ENCODE results near the gene KLF9. TPM values are rescaled to one million over a fixed set of nuclear protein-coding genes. Genes with fewer than 3 reads are reported as not detected.

KLF9 gene
- total and polyA plus RNA-seq, 4 donors = 16.0 to 61.5 (median 42.3) TPM

DNA sequence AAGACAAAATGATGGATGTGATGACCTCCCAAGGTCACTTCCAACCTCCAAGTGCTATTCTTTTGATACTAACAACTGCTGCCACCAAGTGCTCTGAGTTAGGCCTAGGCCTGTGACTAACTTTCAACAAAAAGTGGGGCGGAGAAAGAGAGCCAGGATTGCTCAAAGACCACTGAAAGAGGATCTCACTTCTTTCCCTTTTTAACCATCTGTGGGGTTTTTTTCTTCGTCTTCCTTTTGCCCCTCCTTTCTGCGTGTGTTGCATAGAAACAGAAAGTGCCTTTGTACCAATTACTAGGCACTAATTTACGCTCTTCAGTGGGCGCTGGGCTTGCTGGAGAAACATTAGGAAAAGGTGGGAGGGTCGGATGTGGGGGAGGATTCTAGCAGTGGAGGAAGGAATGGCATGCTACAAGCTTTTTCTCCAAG lies 8.0 kb downstream of the KLF9 start:
- 23 to 44% methylated on average over 6 of the region's 6 CpGs for WGBS, 2 donors
- H3K27me3 ChIP-seq (ENCODE audit: control insufficient read depth in 3 of 3, insufficient read depth in 3 of 3, low read length in 2 of 3) = peaks cover 0 to 2% (median 0%) of the 10 kb centered on the region in 3 donors
- ATAC-seq (ENCODE audit: insufficient read depth, low FRiP score) (no peak), DNase-seq (peak in 1 of 3 donors; percentile 29)
- no peak overlapping the region for H3K9ac ChIP-seq (ENCODE audit: insufficient read depth in 1 of 2, low read length in 2 of 2)
- H3K36me3 ChIP-seq (ENCODE audit: control insufficient read depth in 4 of 4, insufficient read depth in 4 of 4, low read length in 4 of 4) = no peaks in the 10 kb centered on the region
- H3K4me3 ChIP-seq = no peak overlapping the region
- TF ChIP-seq, protein P1, sequence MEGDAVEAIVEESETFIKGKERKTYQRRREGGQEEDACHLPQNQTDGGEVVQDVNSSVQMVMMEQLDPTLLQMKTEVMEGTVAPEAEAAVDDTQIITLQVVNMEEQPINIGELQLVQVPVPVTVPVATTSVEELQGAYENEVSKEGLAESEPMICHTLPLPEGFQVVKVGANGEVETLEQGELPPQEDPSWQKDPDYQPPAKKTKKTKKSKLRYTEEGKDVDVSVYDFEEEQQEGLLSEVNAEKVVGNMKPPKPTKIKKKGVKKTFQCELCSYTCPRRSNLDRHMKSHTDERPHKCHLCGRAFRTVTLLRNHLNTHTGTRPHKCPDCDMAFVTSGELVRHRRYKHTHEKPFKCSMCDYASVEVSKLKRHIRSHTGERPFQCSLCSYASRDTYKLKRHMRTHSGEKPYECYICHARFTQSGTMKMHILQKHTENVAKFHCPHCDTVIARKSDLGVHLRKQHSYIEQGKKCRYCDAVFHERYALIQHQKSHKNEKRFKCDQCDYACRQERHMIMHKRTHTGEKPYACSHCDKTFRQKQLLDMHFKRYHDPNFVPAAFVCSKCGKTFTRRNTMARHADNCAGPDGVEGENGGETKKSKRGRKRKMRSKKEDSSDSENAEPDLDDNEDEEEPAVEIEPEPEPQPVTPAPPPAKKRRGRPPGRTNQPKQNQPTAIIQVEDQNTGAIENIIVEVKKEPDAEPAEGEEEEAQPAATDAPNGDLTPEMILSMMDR (IDR thresholded peaks at IDR 0.05; ENCODE audit: control extremely low read depth, extremely low read depth) = no peak
- peaks cover 0 to 51% (median 20%) of the 10 kb centered on the region in 5 donors for H3K4me1 ChIP-seq (ENCODE audit: control insufficient read depth in 5 of 5, insufficient read depth in 5 of 5, low read length in 5 of 5)
- no peaks in the 10 kb centered on the region for H3K9me3 ChIP-seq (ENCODE audit: control insufficient read depth in 4 of 4, insufficient read depth in 3 of 4, low read length in 3 of 4)
- peak overlapping the region; percentile 65 to 89 for H3K27ac ChIP-seq (ENCODE audit: low read depth in 1 of 2, low read length in 1 of 2)

DNA sequence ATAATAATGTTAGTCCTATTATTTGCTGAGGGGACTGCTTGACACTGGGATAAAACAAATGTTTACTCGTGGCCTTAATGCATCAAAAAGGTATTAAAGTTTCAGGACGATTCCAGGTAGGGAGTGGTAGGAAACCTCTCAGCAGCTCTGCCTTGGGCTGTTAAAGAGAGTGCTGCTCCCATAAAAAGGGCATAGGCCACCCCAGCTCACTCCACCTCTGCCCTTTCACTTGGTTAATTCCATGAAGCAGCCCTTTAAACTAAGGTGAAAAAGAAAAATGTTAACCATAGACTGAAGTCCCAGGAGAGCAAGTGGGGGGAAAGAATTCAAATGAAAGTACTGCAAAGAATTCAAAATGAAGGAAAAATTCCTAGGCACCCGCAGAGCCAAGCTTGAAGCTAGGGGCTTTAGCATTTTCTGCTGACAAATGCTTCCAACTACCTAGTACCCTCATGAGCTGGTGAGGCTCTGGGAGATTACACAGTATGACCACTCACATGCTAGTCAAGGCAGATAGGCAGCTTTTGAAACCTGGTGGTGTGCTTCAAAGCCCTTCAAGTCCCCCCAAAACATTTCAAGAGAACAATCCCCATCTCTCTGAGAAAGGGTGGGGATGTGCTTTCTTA lies 8.5 kb downstream of the KLF9 start:
- no peak for DNase-seq
- Histone ChIP-seq H3K4me3 (no peak overlapping the region), H3K27ac (ENCODE audit: low read depth in 1 of 2, low read length in 1 of 2) (peak overlapping the region; percentile 65 to 89), H3K27me3 (ENCODE audit: control insufficient read depth in 3 of 3, insufficient read depth in 3 of 3, low read length in 2 of 3) (peaks cover 0 to 2% (median 0%) of the 10 kb centered on the region in 3 donors), H3K9ac (ENCODE audit: insufficient read depth in 1 of 2, low read length in 2 of 2) (no peak overlapping the region), H3K9me3 (ENCODE audit: control insufficient read depth in 4 of 4, insufficient read depth in 3 of 4, low read length in 3 of 4) (no peaks in the 10 kb centered on the region), H3K36me3 (ENCODE audit: control insufficient read depth in 4 of 4, insufficient read depth in 4 of 4, low read length in 4 of 4) (no peaks in the 10 kb centered on the region), H3K4me1 (ENCODE audit: control insufficient read depth in 5 of 5, insufficient read depth in 5 of 5, low read length in 5 of 5) (peaks cover 0 to 52% (median 16%) of the 10 kb centered on the region in 5 donors)
- TF ChIP-seq, protein P1 (IDR thresholded peaks at IDR 0.05; ENCODE audit: control extremely low read depth, extremely low read depth) = no peak
- 80 to 89% methylated on average over 3 of the region's 3 CpGs for WGBS, 2 donors
- ATAC-seq (ENCODE audit: insufficient read depth, low FRiP score) = no peak

DNA sequence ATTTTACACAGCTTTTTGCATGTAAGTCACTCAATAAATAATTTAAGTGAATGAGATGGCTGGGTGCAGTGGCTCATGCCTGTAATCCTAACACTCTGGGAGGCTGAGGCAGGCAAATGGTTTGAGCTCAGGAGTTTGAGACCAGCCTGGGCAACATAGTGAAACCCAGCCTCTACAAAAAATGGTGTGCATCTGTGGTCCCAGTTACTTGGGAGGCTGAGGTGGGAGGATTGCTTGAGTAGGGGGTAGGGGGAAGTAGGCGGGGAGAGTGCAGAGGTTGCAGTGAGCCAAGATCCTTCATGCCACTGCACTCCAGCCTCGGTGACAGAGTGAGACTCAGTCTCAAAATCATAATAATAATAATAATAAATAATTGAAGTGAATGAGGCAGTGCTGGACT lies 10.2 kb downstream of the KLF9 start:
- no peak overlapping the region for H3K9ac ChIP-seq (ENCODE audit: insufficient read depth in 1 of 2, low read length in 2 of 2)
- DNase-seq = no peak

More for the DNA sequence above, 10.2 kb downstream of the KLF9 start:
- Histone ChIP-seq H3K27ac (ENCODE audit: low read depth in 1 of 2, low read length in 1 of 2) (peak overlapping the region in 1 of 2 donors; percentile 73), H3K36me3 (ENCODE audit: control insufficient read depth in 4 of 4, insufficient read depth in 4 of 4, low read length in 4 of 4) (no peaks in the 10 kb centered on the region), H3K4me1 (ENCODE audit: control insufficient read depth in 5 of 5, insufficient read depth in 5 of 5, low read length in 5 of 5) (peaks cover 0 to 68% (median 12%) of the 10 kb centered on the region in 5 donors), H3K27me3 (ENCODE audit: control insufficient read depth in 3 of 3, insufficient read depth in 3 of 3, low read length in 2 of 3) (no peaks in the 10 kb centered on the region), H3K4me3 (no peak overlapping the region), H3K9me3 (ENCODE audit: control insufficient read depth in 4 of 4, insufficient read depth in 3 of 4, low read length in 3 of 4) (no peaks in the 10 kb centered on the region)
- TF ChIP-seq, protein P1 (IDR thresholded peaks at IDR 0.05; ENCODE audit: control extremely low read depth, extremely low read depth) = no peak
- WGBS, 2 donors = 71 to 80% methylated on average over 2 of the region's 2 CpGs
- ATAC-seq (ENCODE audit: insufficient read depth, low FRiP score) = no peak
